ENCODE results near the gene RGS13. TPM values are rescaled to one million over a fixed set of nuclear protein-coding genes. Genes with fewer than 3 reads are reported as not detected.

RGS13 gene
- total RNA-seq, result 3.4 TPM
- 0.72 TPM for polyA plus RNA-seq

GRCh38 chr1:192635939-192636338 lies at the start of gene RGS13:
TSS of gene RGS13 (plus strand) at chr1:192636147. CDS start at chr1:192644335, 8,188 bp downstream.
- WGBS, result 51% methylated on average over 4 of the region's 4 CpGs
- Histone ChIP-seq H3K4me1 (ENCODE audit: insufficient read depth) (no peaks in the 10 kb centered on the region), H3K27ac (ENCODE audit: low read depth) (no peak within 1 kb of the TSS), H3K4me3 (ENCODE audit: low read depth, low read length) (no peak within 1 kb of the TSS), H3K36me3 (ENCODE audit: insufficient read depth) (no peaks in the 10 kb centered on the region)
- no peak for DNase-seq (ENCODE audit: extremely low spot score)

GRCh38 chr1:192587386-192588266 lies 48.3 kb upstream of the RGS13 start:
- Histone ChIP-seq H3K27ac (ENCODE audit: low read depth) (no peak overlapping the region), H3K4me3 (ENCODE audit: low read depth, low read length) (no peak overlapping the region), H3K4me1 (ENCODE audit: insufficient read depth) (no peaks in the 10 kb centered on the region), H3K36me3 (ENCODE audit: insufficient read depth) (no peaks in the 10 kb centered on the region)
- no peak for DNase-seq (ENCODE audit: extremely low spot score)
- WGBS, result 87% methylated on average over 5 of the region's 5 CpGs

GRCh38 chr1:192588546-192588945 lies 47.4 kb upstream of the RGS13 start:
- no peak for DNase-seq (ENCODE audit: extremely low spot score)
- Histone ChIP-seq H3K36me3 (ENCODE audit: insufficient read depth) (no peaks in the 10 kb centered on the region), H3K27ac (ENCODE audit: low read depth) (no peak overlapping the region), H3K4me1 (ENCODE audit: insufficient read depth) (no peaks in the 10 kb centered on the region), H3K4me3 (ENCODE audit: low read depth, low read length) (no peak overlapping the region)
- WGBS, result 65% methylated on average over 1 of the region's 1 CpG

GRCh38 chr1:192589813-192590212 lies 46.1 kb upstream of the RGS13 start:
- no peaks in the 10 kb centered on the region for H3K4me1 ChIP-seq (ENCODE audit: insufficient read depth)
- no peak overlapping the region for H3K27ac ChIP-seq (ENCODE audit: low read depth)
- no peaks in the 10 kb centered on the region for H3K36me3 ChIP-seq (ENCODE audit: insufficient read depth)
- DNase-seq (ENCODE audit: extremely low spot score), result no peak
- 78% methylated on average over 3 of the region's 3 CpGs for WGBS
- no peak overlapping the region for H3K4me3 ChIP-seq (ENCODE audit: low read depth, low read length)

GRCh38 chr1:192592517-192592916 lies 43.4 kb upstream of the RGS13 start:
- H3K4me3 ChIP-seq (ENCODE audit: low read depth, low read length), result no peak overlapping the region
- no peaks in the 10 kb centered on the region for H3K36me3 ChIP-seq (ENCODE audit: insufficient read depth)
- 34% methylated on average over 4 of the region's 4 CpGs for WGBS
- DNase-seq (ENCODE audit: extremely low spot score), result no peak
- no peak overlapping the region for H3K27ac ChIP-seq (ENCODE audit: low read depth)
- H3K4me1 ChIP-seq (ENCODE audit: insufficient read depth), result no peaks in the 10 kb centered on the region

GRCh38 chr1:192592981-192593708 lies 42.8 kb upstream of the RGS13 start:
- H3K27ac ChIP-seq (ENCODE audit: low read depth), result no peak overlapping the region
- H3K36me3 ChIP-seq (ENCODE audit: insufficient read depth), result no peaks in the 10 kb centered on the region
- DNase-seq (ENCODE audit: extremely low spot score), result no peak
- H3K4me1 ChIP-seq (ENCODE audit: insufficient read depth), result no peaks in the 10 kb centered on the region
- WGBS, result 91% methylated on average over 2 of the region's 2 CpGs
- no peak overlapping the region for H3K4me3 ChIP-seq (ENCODE audit: low read depth, low read length)

- Histone ChIP-seq H3K4me3 (ENCODE audit: low read depth, low read length) (no peak overlapping the region), H3K4me1 (ENCODE audit: insufficient read depth) (no peaks in the 10 kb centered on the region), H3K36me3 (ENCODE audit: insufficient read depth) (no peaks in the 10 kb centered on the region), H3K27ac (ENCODE audit: low read depth) (no peak overlapping the region)
- DNase-seq (ENCODE audit: extremely low spot score), result no peak
- WGBS, result 74% methylated on average over 3 of the region's 3 CpGs
Observed at GRCh38 chr1:192595299-192595698, 40.6 kb upstream of the RGS13 start.

GRCh38 chr1:192598589-192598988 lies 37.4 kb upstream of the RGS13 start:
- H3K4me3 ChIP-seq (ENCODE audit: low read depth, low read length), result no peak overlapping the region
- WGBS, result 83% methylated on average over 3 of the region's 3 CpGs
- no peak overlapping the region for H3K27ac ChIP-seq (ENCODE audit: low read depth)
- no peaks in the 10 kb centered on the region for H3K4me1 ChIP-seq (ENCODE audit: insufficient read depth)
- H3K36me3 ChIP-seq (ENCODE audit: insufficient read depth), result no peaks in the 10 kb centered on the region
- no peak for DNase-seq (ENCODE audit: extremely low spot score)

- WGBS, result 88% methylated on average over 1 of the region's 1 CpG
- no peak for DNase-seq (ENCODE audit: extremely low spot score)
- Histone ChIP-seq H3K27ac (ENCODE audit: low read depth) (no peak overlapping the region), H3K36me3 (ENCODE audit: insufficient read depth) (no peaks in the 10 kb centered on the region), H3K4me3 (ENCODE audit: low read depth, low read length) (no peak overlapping the region), H3K4me1 (ENCODE audit: insufficient read depth) (no peaks in the 10 kb centered on the region)
Observed at GRCh38 chr1:192600275-192600674, 35.7 kb upstream of the RGS13 start.

GRCh38 chr1:192601143-192601542 lies 34.8 kb upstream of the RGS13 start:
- DNase-seq (ENCODE audit: extremely low spot score), result no peak
- Histone ChIP-seq H3K4me1 (ENCODE audit: insufficient read depth) (no peaks in the 10 kb centered on the region), H3K27ac (ENCODE audit: low read depth) (no peak overlapping the region), H3K36me3 (ENCODE audit: insufficient read depth) (no peaks in the 10 kb centered on the region), H3K4me3 (ENCODE audit: low read depth, low read length) (no peak overlapping the region)
- WGBS, result 69% methylated on average over 1 of the region's 1 CpG

- H3K4me3 ChIP-seq (ENCODE audit: low read depth, low read length), result no peak overlapping the region
- H3K4me1 ChIP-seq (ENCODE audit: insufficient read depth), result no peaks in the 10 kb centered on the region
- H3K36me3 ChIP-seq (ENCODE audit: insufficient read depth), result no peaks in the 10 kb centered on the region
- H3K27ac ChIP-seq (ENCODE audit: low read depth), result no peak overlapping the region
- DNase-seq (ENCODE audit: extremely low spot score), result no peak
Observed at GRCh38 chr1:192601567-192601966, 34.4 kb upstream of the RGS13 start.

- no peaks in the 10 kb centered on the region for H3K4me1 ChIP-seq (ENCODE audit: insufficient read depth)
- no peaks in the 10 kb centered on the region for H3K36me3 ChIP-seq (ENCODE audit: insufficient read depth)
- 79% methylated on average over 1 of the region's 1 CpG for WGBS
- no peak overlapping the region for H3K27ac ChIP-seq (ENCODE audit: low read depth)
- no peak for DNase-seq (ENCODE audit: extremely low spot score)
- H3K4me3 ChIP-seq (ENCODE audit: low read depth, low read length), result no peak overlapping the region
Observed at GRCh38 chr1:192602757-192603156, 33.2 kb upstream of the RGS13 start.

- no peak for DNase-seq (ENCODE audit: extremely low spot score)
- H3K36me3 ChIP-seq (ENCODE audit: insufficient read depth), result no peaks in the 10 kb centered on the region
- no peak overlapping the region for H3K4me3 ChIP-seq (ENCODE audit: low read depth, low read length)
- 87% methylated on average over 3 of the region's 3 CpGs for WGBS
- H3K4me1 ChIP-seq (ENCODE audit: insufficient read depth), result no peaks in the 10 kb centered on the region
- no peak overlapping the region for H3K27ac ChIP-seq (ENCODE audit: low read depth)
Observed at GRCh38 chr1:192603218-192603787, 32.6 kb upstream of the RGS13 start.
